B cell (primary cell): ENCODE measurements around the gene MBD3.

ENCODE experiments used
- CTCF ChIP-seq: fragments of 200-600 bp; IDR thresholded peaks from one replicate; pipeline ENCODE4 v1.8.0; 2022; ENCODE audit warnings: antibody characterized with exemption, mild to moderate bottlenecking
- EZH2 ChIP-seq: IDR thresholded peaks from 2 replicates; pipeline ENCODE4 v1.6.1; 2012; ENCODE audit warnings: borderline replicate concordance, low read depth, mild to moderate bottlenecking, moderate library complexity, low read length; ENCODE audit not compliant: insufficient read depth, poor library complexity, severe bottlenecking

- TF ChIP-seq CTCF (no peak), EZH2 (no peak)
Observed at GRCh38 chr19:1538978-1539377, 53.7 kb downstream of the MBD3 start.
